WI38 (cell line): Measurements from ENCODE around the gene USP11.
"Not testable (repeated sequence)": the region's sequence is repeated elsewhere in the genome, so short reads cannot be mapped to it uniquely, and the experiment has no call there.

Source experiments
- H3K4me3 ChIP-seq: 2 replicates; pipeline ENCODE4 v1.5.1; 2011; ENCODE audit warnings: low read depth, mild to moderate bottlenecking, control low read depth, low read length
- CTCF ChIP-seq: IDR thresholded peaks from 2 replicates; pipeline ENCODE4 v1.5.1; 2012; ENCODE audit warnings: low read depth, mild to moderate bottlenecking, control low read depth, low read length

Gene USP11

GRCh38 chrX:47248576-47248975 lies 15.8 kb downstream of the USP11 start:
- TF ChIP-seq CTCF: no peak
- no peak overlapping the region for H3K4me3 ChIP-seq

DNA sequence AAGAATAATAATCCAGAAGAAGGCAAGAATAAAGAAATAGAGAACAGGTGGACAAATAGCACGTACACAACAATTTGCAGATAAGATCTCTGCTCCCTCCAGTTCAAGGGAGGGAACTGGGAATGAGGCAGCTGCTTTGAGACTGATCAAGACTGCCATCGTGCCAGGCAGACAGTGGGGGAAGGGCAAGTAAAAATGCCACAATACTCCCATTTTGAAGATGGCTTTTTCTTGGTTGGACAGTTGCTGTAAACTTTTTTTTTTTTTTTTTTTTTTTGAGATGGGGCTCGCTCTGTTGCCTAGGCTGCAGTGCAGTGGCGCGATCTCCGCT lies 17.2 kb downstream of the USP11 start:
- TF ChIP-seq CTCF: no peak
- H3K4me3 ChIP-seq: no peak overlapping the region

GRCh38 chrX:47257620-47258019 lies 24.8 kb downstream of the USP11 start:
- H3K4me3 ChIP-seq: not testable (repeated sequence)

GRCh38 chrX:47264483-47265173 lies 31.8 kb downstream of the USP11 start:
- H3K4me3 ChIP-seq: no peak overlapping the region
- TF ChIP-seq CTCF: no peak

DNA sequence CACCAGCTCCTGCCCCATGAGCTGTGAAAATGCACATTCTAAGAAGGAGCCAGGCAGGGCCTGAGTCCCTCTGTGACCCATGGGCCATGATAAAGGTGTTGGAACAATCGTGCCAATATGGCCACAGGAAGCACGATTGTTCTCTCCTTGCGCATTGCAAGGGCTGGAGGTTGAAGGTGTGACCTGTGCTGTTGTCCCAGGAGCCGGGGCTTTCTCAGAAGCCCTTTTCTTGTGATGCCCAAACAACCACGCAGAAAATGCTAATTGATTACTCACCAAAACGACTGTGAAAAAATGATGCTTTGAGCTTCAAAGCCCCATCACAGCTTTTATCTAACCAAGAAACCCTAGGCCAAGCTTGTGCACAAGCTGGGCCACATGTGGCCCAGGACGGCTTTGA lies 33.8 kb downstream of the USP11 start:
- no peak for TF ChIP-seq CTCF

DNA sequence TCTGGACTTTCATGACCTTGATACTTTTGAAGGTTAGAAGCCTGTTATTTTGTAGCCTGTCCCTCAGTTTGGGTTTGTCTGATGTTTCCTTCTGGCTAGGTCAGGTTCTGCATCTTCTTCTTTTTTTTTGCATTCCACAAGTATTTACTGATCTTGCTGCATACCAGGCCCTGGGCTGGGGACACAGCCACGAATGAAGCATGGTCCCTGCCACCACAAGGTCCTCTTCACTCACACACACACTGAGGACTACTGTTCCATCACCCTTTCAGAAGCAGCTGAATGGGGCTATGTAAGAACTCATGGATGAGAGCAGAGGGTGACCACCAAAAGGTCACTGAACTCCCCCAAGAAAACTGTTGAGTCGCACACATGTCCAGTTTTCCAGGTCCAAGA lies 39.2 kb downstream of the USP11 start:
- TF ChIP-seq CTCF: no peak
- H3K4me3 ChIP-seq: no peak overlapping the region

More for the DNA sequence above, 33.8 kb downstream of the USP11 start:
- no peak overlapping the region for H3K4me3 ChIP-seq

GRCh38 chrX:47273011-47273730 lies 40.4 kb downstream of the USP11 start:
- no peak for TF ChIP-seq CTCF
- no peak overlapping the region for H3K4me3 ChIP-seq
